Measurements from ENCODE around the gene TPCN2. TPM values are rescaled to one million over a fixed set of nuclear protein-coding genes. Genes with fewer than 3 reads are reported as not detected.
A peak's percentile ranks its signal among the peaks of the same experiment; 100 is the strongest.

Gene TPCN2
- total RNA-seq, 1 donor from 2014 or later: 8.6 TPM

DNA sequence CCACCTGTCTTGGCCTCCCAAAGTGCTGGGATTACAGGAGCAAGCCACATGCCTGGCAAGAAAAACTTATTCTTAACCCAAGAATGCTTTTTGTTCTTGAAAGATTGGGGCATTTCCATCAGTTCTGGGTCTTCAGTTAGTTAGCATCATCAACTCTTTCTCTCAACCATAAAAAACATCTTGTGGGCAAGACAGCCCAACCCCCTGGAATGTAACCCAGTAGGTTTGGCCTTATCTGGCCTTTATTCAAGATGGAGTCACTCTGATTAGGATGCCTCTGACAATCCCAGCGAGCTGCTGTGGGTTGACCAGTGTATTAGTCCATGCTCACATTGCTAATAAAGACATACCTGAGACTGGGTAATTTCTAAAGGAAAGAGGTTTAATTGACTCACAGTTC is 9.2 kb upstream of the TPCN2 start:
- no peak for DNase-seq

DNA sequence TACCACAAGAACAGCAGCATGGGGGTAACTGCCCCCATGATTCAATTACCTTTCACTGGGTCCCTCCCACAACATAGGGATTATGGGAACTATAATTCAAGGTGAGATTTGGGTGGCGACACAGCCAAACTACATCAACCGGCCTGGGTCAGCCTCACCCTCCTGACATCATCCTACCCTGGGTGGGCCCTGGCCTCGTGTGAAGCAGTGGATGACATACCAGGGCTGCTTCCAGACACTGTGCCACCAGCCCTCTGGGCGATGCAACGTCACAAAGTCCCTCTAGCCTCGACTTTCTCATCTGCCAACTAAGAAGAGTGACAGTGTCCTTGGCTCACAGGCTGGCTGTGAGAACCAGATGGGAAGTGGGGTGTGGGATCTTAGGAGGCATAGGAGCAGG is 8.7 kb upstream of the TPCN2 start:
- DNase-seq: no peak

GRCh38 chr11:69040581-69041260 is 8.0 kb upstream of the TPCN2 start:
- DNase-seq: no peak

DNA sequence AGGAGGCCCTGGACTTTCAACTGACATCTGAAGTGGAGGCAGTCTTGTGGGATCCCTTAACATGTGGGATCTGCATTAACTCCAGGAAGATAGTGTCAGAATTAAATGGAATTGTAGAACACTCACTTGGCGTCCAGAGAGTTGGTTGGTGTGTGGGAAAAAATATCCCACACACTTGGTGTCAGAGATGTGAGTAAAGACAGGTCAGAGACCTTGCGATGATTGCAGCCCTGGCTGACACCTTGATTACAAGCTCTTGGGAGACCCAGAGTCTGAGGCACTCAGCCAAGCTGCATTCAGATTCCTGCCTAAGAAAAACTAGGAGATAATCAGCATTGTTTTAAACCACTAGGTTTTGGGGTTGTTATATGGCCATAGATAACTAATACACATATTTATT is 7.2 kb upstream of the TPCN2 start:
- DNase-seq: no peak

GRCh38 chr11:69044111-69045013 is 4.4 kb upstream of the TPCN2 start:
- peak; percentile 80 for DNase-seq

- no peak for DNase-seq
Measured at GRCh38 chr11:69048031-69048693, 570 bp upstream of the TPCN2 start.

DNA sequence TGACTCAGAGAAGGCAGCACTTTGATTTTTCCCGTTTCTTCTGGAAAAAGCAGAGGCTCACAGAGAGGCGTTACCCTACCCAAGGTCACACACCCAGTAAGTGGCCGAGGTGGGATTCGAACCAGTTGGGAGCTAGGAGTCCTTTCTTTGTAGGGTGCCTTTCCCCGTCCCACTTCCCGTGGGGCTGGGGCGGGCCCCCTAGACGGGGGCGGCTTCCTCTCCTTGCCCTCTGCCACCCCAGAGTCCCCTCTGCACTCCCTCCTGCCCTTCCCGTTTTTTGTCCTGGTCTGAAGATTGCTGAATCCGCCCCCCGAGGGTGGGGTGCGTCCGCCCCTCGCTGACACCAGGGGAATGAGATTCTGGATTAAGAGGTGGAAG is 747 bp downstream of the TPCN2 start:
- no peak for DNase-seq

- no peak for DNase-seq
Measured at GRCh38 chr11:69050592-69051380, 2.1 kb downstream of the TPCN2 start.

DNA sequence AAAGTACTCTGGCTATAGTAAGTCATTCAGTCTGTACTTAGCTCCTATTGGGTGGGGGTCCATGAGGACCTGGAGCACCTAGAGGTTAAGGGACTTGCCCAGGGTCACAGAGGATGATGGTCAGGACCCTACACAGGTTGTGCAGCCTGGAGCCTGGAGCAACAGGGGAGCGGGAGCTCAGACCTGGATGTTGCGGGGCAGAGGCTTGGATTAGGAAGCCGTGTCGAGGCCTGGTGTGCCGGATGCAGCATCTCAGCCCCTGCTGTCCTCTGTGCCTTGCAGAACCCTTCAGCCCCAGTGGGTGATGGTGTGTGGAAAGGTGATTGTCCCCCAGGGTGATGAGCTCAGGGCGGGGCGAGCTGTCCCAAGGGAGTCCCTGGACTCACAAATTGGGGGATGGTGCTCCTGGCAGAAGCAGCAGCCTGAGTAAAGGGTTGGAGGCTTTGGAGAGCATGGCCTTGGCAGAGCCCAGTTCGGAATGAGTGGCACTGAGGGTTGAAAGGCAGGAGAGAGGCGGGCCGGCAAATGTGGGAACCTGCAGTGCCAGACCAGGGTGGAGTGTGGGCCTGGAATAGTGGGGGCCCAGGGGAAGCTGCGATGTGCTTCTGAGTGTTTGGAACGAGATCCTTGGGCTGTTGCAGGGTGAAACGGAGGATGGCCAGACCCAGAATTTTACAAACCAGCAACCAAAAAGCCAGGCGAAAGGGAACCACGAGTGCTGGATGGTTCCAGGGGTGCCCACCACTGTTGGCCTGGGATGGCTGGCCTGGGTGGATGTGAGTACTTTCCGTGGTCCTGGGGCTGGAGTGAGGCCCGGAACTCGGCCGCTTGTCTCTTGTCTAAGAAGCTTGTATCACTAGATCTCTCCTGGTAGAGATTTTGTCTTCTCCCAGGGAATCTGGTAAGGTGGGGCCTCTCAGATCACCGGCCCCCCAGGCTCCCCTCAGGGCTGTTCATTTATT is 2.9 kb downstream of the TPCN2 start:
- DNase-seq: no peak

DNA sequence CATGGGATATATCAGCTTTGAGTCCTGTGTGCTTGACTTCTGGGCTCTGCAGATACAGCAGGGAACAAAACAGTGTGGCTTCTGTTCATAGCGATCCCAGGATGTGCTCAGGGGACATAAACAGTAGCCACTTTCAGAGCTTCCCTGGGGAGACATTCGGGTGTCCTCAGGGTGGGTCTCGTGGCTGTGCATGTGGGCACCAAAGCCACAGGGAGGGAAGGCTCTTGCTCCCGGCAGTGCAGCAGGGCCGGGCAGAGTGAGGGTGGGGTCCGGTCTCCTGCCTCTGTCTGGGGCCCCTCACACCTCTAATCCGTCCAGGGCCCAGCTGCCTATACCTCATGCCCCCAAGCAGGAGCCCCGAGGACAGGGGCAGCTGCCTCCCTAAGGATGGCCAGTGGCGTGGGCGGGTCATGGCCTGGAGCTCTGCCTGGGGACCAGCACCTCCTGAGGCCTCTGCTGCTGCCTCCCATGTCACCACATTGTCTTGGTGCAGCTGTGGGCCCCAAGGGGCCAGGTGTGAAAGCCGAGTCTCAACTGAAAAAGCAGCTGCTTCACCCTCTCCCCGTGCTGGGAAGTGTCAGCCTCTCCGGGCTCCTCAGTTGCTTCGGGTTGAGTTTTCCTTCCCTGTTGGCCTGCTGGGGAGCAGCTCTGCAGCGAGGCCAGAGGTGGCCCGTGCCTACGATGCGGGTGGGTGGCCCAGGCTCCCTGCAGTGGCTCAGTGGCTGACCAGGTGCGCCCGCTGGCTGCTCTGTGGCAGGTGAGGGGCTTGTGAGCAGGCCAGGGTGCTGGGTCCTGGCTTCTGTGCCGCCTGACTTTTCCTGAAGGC is 3.8 kb downstream of the TPCN2 start:
- no peak for DNase-seq

DNA sequence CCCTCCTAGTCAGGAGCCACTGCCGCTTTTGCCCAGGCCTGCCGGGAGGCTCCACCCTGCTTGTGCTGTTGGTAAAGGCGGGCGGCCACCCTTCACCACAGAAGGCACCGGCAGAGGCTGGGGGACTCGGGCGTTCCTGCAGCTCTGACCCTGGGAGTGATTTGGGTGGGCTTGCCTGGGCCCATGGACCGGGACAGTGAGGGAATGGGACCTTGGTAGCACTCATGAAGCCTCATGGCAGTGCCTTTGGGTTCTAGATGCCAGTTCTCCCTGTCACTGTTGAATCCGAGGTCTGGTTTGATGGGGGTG is 4.4 kb downstream of the TPCN2 start:
- DNase-seq: no peak

DNA sequence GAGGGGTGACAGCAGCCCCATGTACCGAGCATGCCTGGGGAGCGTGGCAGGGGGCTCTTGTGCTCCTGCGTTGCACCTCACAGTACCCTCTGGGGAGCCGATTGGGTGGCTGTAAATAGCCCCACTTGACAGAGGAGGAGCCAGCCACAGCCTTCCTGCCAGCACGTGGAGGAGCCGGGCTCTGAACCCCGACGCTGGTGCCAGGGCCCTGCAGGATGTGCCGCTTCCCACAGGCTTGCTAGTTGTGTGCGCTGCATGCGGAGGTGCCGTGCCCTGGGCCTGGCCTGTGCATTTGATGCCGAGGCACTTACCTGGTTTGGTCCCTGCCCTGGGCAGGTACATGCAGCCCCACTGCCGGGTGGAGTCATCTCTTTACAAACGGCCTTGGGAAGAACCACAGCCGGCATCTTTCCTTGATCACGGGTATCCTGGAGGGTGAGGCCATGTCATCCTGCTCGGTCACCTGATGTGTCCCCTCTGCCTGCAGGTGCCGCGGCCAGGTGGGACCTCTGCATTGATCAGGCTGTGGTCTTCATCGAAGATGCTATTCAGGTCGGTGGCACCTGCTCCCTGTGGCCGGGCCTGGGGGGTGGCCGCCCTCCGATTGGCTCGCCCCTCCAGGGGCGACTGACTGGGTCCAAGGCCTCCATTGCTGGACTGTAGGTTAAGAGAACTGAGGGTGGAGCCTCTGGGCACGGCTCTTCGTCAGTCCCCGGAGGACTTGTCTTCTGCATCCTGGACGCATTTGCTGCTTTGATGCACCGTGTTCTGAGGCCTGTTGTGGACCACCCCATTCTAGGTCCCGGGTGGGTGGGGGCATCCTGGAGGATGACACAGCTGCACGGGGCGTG is 5.0 kb downstream of the TPCN2 start:
- DNase-seq: no peak

- no peak for DNase-seq
Measured at GRCh38 chr11:69054397-69055211, 5.9 kb downstream of the TPCN2 start.

GRCh38 chr11:69055212-69055586 is 6.5 kb downstream of the TPCN2 start:
- DNase-seq: no peak

- DNase-seq: no peak
Measured at GRCh38 chr11:69055598-69056516, 7.1 kb downstream of the TPCN2 start.

DNA sequence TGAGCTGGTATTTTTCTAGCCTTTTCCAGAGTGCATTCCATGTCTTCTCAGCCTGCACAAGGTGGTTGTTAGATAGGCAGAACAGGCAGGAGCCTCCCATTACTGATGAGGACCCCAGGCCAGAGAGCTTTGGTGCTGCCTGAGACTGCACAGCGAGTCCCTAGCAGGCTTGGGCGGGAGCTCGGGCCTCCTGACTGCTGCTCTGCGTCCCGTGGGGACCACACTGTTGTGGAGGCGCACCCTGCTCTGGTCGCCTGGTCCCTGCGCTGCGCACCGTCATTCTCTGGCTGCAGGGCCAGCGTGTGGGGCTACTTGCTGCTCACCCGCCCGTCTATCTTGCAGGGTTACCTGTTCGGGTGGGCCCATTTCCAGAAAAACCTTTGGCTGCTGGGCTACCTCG is 8.5 kb downstream of the TPCN2 start:
- DNase-seq: no peak

GRCh38 chr11:69057801-69058200 is 9.1 kb downstream of the TPCN2 start:
- DNase-seq: no peak
